ENCODE measurements around the gene ARHGEF9.
"Not testable (repeated sequence)": the region's sequence is repeated elsewhere in the genome, so short reads cannot be mapped to it uniquely, and the experiment has no call there.

ARHGEF9 gene

GRCh38 chrX:63652086-63652765 lies 132.8 kb downstream of the ARHGEF9 start:
- H3K4me3 ChIP-seq (ENCODE audit: low read depth, low read length), result no peak overlapping the region
- no peak for DNase-seq (ENCODE audit: low read depth)
- no peak for TF ChIP-seq CTCF (IDR thresholded peaks at IDR 0.05; ENCODE audit: insufficient read depth, low read depth, low read length, missing control alignments)

- DNase-seq (ENCODE audit: low read depth); H3K4me3 ChIP-seq (ENCODE audit: low read depth, low read length): not testable (repeated sequence)
These were observed 139.3 kb downstream of the ARHGEF9 start for GRCh38 chrX:63645748-63646147.

- no peak overlapping the region for H3K4me3 ChIP-seq (ENCODE audit: low read depth, low read length)
- DNase-seq (ENCODE audit: low read depth), result no peak
- TF ChIP-seq CTCF (IDR thresholded peaks at IDR 0.05; ENCODE audit: insufficient read depth, low read depth, low read length, missing control alignments), result no peak
These were observed 149.3 kb downstream of the ARHGEF9 start for GRCh38 chrX:63635750-63636149.

GRCh38 chrX:63613531-63614028 lies 171.4 kb downstream of the ARHGEF9 start:
- no peak overlapping the region for H3K4me3 ChIP-seq (ENCODE audit: low read depth, low read length)
- TF ChIP-seq CTCF (IDR thresholded peaks at IDR 0.05; ENCODE audit: insufficient read depth, low read depth, low read length, missing control alignments), result no peak
- no peak for DNase-seq (ENCODE audit: low read depth)

- no peak for TF ChIP-seq CTCF (IDR thresholded peaks at IDR 0.05; ENCODE audit: insufficient read depth, low read depth, low read length, missing control alignments)
- DNase-seq (ENCODE audit: low read depth), result no peak
- no peak overlapping the region for H3K4me3 ChIP-seq (ENCODE audit: low read depth, low read length)
These were observed 199.1 kb downstream of the ARHGEF9 start for GRCh38 chrX:63585936-63586335.
